SK-N-SH (cell line): ENCODE measurements around the gene PPIL4.

Experiments
- GABPA ChIP-seq: IDR thresholded peaks from 2 replicates; pipeline ENCODE4 v1.4.0; 2012; ENCODE audit warnings: low read depth, mild to moderate bottlenecking
- JUND ChIP-seq: IDR thresholded peaks from 2 replicates; pipeline ENCODE4 v1.4.0; 2012
- MEF2A ChIP-seq: IDR thresholded peaks from 2 replicates; pipeline ENCODE4 v1.4.0; 2012; ENCODE audit warnings: low read depth, borderline replicate concordance
- MXI1 ChIP-seq: IDR thresholded peaks from 2 replicates; pipeline ENCODE4 v1.6.1; 2012; ENCODE audit warnings: mild to moderate bottlenecking, low read depth, low read length, improper control_type of control experiment
- POLR2AphosphoS5 ChIP-seq: IDR thresholded peaks from 2 replicates; pipeline ENCODE4 v1.6.1; 2012; ENCODE audit warnings: low read depth, low read length
- RAD21 ChIP-seq: IDR thresholded peaks from 2 replicates; pipeline ENCODE4 v1.6.1; 2012; ENCODE audit warnings: mild to moderate bottlenecking, low read length
- RFX5 ChIP-seq: IDR thresholded peaks from 2 replicates; pipeline ENCODE4 v1.6.1; 2012; ENCODE audit warnings: mild to moderate bottlenecking, improper control_type of control experiment, low read length
- TAF1 ChIP-seq: IDR thresholded peaks from 2 replicates; pipeline ENCODE4 v1.6.1; 2012; ENCODE audit warnings: low read depth, mild to moderate bottlenecking, low read length, moderate library complexity, borderline replicate concordance
- TCF12 ChIP-seq: IDR thresholded peaks from 2 replicates; pipeline ENCODE4 v1.4.0; 2012
- TF ChIP-seq, protein P1 (sequence below): fragments of 200-600 bp; sonication (generic); IDR thresholded peaks from 2 replicates; pipeline ENCODE4 v1.6.1; 2017; ENCODE audit warnings: antibody characterized with exemption, mild to moderate bottlenecking, moderate library complexity
- TF ChIP-seq, protein P2 (sequence below): IDR thresholded peaks from 2 replicates; pipeline ENCODE4 v1.4.0; 2012; ENCODE audit warnings: low read depth
- TF ChIP-seq, protein P3 (sequence below): IDR thresholded peaks from 2 replicates; pipeline ENCODE4 v1.6.1; 2012; ENCODE audit warnings: mild to moderate bottlenecking, low read depth, low read length, moderate library complexity

DNA sequence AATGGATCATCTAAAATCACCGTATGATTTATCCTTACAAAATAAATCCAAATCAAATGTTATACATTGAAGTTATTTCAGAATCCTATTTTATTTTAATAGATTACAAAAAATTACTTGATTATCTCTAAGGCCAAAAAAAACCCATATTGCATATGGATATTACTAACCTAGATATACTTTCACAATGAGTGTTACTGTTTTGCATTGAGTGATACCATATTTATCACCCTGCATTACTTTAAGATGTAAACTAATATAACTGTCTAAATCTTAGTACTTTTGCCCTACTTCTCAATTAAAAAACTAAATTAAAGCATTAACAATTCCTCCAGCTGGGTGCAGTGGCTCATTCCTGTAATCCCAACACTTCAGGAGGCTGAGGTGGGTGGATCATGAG lies 11.1 kb downstream of the PPIL4 start:
- TF ChIP-seq POLR2AphosphoS5 (no peak), MXI1 (no peak), TCF12 (no peak), TAF1 (no peak), JUND (no peak), RFX5 (no peak), RAD21 (no peak), MEF2A (no peak), GABPA (no peak)
- TF ChIP-seq, protein P1, sequence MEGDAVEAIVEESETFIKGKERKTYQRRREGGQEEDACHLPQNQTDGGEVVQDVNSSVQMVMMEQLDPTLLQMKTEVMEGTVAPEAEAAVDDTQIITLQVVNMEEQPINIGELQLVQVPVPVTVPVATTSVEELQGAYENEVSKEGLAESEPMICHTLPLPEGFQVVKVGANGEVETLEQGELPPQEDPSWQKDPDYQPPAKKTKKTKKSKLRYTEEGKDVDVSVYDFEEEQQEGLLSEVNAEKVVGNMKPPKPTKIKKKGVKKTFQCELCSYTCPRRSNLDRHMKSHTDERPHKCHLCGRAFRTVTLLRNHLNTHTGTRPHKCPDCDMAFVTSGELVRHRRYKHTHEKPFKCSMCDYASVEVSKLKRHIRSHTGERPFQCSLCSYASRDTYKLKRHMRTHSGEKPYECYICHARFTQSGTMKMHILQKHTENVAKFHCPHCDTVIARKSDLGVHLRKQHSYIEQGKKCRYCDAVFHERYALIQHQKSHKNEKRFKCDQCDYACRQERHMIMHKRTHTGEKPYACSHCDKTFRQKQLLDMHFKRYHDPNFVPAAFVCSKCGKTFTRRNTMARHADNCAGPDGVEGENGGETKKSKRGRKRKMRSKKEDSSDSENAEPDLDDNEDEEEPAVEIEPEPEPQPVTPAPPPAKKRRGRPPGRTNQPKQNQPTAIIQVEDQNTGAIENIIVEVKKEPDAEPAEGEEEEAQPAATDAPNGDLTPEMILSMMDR: no peak
- TF ChIP-seq, protein P2, sequence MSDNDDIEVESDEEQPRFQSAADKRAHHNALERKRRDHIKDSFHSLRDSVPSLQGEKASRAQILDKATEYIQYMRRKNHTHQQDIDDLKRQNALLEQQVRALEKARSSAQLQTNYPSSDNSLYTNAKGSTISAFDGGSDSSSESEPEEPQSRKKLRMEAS: no peak
- TF ChIP-seq, protein P3, sequence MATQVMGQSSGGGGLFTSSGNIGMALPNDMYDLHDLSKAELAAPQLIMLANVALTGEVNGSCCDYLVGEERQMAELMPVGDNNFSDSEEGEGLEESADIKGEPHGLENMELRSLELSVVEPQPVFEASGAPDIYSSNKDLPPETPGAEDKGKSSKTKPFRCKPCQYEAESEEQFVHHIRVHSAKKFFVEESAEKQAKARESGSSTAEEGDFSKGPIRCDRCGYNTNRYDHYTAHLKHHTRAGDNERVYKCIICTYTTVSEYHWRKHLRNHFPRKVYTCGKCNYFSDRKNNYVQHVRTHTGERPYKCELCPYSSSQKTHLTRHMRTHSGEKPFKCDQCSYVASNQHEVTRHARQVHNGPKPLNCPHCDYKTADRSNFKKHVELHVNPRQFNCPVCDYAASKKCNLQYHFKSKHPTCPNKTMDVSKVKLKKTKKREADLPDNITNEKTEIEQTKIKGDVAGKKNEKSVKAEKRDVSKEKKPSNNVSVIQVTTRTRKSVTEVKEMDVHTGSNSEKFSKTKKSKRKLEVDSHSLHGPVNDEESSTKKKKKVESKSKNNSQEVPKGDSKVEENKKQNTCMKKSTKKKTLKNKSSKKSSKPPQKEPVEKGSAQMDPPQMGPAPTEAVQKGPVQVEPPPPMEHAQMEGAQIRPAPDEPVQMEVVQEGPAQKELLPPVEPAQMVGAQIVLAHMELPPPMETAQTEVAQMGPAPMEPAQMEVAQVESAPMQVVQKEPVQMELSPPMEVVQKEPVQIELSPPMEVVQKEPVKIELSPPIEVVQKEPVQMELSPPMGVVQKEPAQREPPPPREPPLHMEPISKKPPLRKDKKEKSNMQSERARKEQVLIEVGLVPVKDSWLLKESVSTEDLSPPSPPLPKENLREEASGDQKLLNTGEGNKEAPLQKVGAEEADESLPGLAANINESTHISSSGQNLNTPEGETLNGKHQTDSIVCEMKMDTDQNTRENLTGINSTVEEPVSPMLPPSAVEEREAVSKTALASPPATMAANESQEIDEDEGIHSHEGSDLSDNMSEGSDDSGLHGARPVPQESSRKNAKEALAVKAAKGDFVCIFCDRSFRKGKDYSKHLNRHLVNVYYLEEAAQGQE: no peak
